K562 (cell line): ENCODE measurements around the gene ZNF391. TPM values are rescaled to one million over a fixed set of nuclear protein-coding genes. Genes with fewer than 3 reads are reported as not detected.

ENCODE experiments used
- ATAC-seq: fragments of 200-7000 bp; cut with Tn5 transposase; 3 replicates; pipeline ENCODE4 v1.9.1; 2020; ENCODE audit warnings: moderate library complexity
- BruUV-seq: library from RNA; stranded (reverse); fragments of 400-500 nt; replicated peaks from 2 replicates; lab custom pipeline; 2021; lab: Mats Ljungman, UMichigan
- CTCF ChIA-PET: fragments of 300-600 bp; formaldehyde crosslinking; extraction: SDS; loops from one replicate; lab custom pipeline; 2021; ENCODE audit warnings: low intra/inter-chr PET ratio; lab: Yijun Ruan, JAX
- POLR2A ChIA-PET: fragments of 300-600, 350-650 bp; sonication (Branson Sonifier 250); formaldehyde crosslinking; extraction: SDS; loops from one replicate; lab custom pipeline; 2021; ENCODE audit warnings: antibody characterized with exemption, inconsistent platforms; lab: Yijun Ruan, JAX
- DNase-seq, 4 experiments: peaks; one replicate each; pipeline versions ENCODE4 v3.0.0 to v3.0.0-alpha.2; 2011 to 2018; ENCODE audit warnings: low spot score in 3 of 4, mixed read lengths in 3 of 4; ENCODE audit errors: extremely low read depth in 1 of 4
- FAIRE-seq: peaks from 2 replicates; lab custom pipeline; 2011; peaks lifted over from hg19 to GRCh38; lab: Jason Lieb, UNC
- H2AFZ ChIP-seq: 2 replicates; pipeline ENCODE4 v1.6.0; 2011; ENCODE audit warnings: low read depth, low read length, control low read depth, inconsistent platforms
- H3K27ac ChIP-seq: fragments of 200-600 bp; 3 replicates; pipeline ENCODE4 v1.8.0; 2011; ENCODE audit warnings: low read depth, mild to moderate bottlenecking, control low read depth, inconsistent platforms, low read length, moderate library complexity, mixed read lengths; ENCODE audit errors: extremely low read depth
- H3K27me3 ChIP-seq, 2 experiments: fragments of 300-600 bp in 1 of 2; 2 replicates in 1 of 2; 3 replicates in 1 of 2; pipeline versions ENCODE4 v1.6.0 to v1.8.0; 2011; ENCODE audit warnings: inconsistent platforms in 2 of 2, low read length in 2 of 2, mild to moderate bottlenecking in 1 of 2, mixed read lengths in 1 of 2, moderate library complexity in 1 of 2; ENCODE audit not compliant: control insufficient read depth in 2 of 2, insufficient read depth in 2 of 2
- H3K36me3 ChIP-seq: fragments of 300-600 bp; 3 replicates; pipeline ENCODE4 v1.8.0; 2011; ENCODE audit warnings: mild to moderate bottlenecking, low read length, inconsistent platforms; ENCODE audit not compliant: control insufficient read depth, insufficient read depth
- H3K4me1 ChIP-seq, 2 experiments: fragments of 200-600 bp in 1 of 2; replicated peaks in 1 of 2; 2 replicates in 1 of 2; 3 replicates in 1 of 2; pipeline versions ENCODE4 v1.5.1 to v1.8.0; 2011; ENCODE audit warnings: inconsistent platforms in 2 of 2, low read length in 2 of 2, mild to moderate bottlenecking in 1 of 2, mixed read lengths in 1 of 2, moderate library complexity in 1 of 2; ENCODE audit not compliant: control insufficient read depth in 2 of 2, insufficient read depth in 2 of 2
- H3K4me2 ChIP-seq: 2 replicates; pipeline ENCODE4 v1.6.1; 2011; ENCODE audit warnings: low read length, control low read depth, inconsistent platforms, mixed read lengths; ENCODE audit not compliant: insufficient read depth
- H3K4me3 ChIP-seq: fragments of 200-600 bp; sonication (generic), shearing (Covaris generic); 2 replicates; pipeline ENCODE4 v1.5.1; 2016; ENCODE audit warnings: control low read depth, inconsistent platforms
- H3K79me2 ChIP-seq: fragments of 200-600 bp; 3 replicates; pipeline ENCODE4 v1.8.0; 2011; ENCODE audit warnings: low read length, inconsistent platforms; ENCODE audit not compliant: control insufficient read depth, insufficient read depth
- H3K9ac ChIP-seq, 2 experiments: 2 replicates each; pipeline versions ENCODE4 v1.6.0 to v1.6.1; 2011; ENCODE audit warnings: low read depth in 2 of 2, low read length in 2 of 2, control low read depth in 1 of 2, inconsistent platforms in 1 of 2, mild to moderate bottlenecking in 1 of 2, mixed read lengths in 1 of 2; ENCODE audit not compliant: insufficient read depth in 1 of 2
- H3K9me1 ChIP-seq: one replicate; pipeline ENCODE4 v1.6.0; 2011; ENCODE audit warnings: inconsistent platforms, mild to moderate bottlenecking, low read length, moderate library complexity; ENCODE audit not compliant: control insufficient read depth, insufficient read depth
- H3K9me3 ChIP-seq: replicated peaks from 2 replicates; pipeline ENCODE4 v1.5.1; 2011; ENCODE audit warnings: low read depth, low read length, inconsistent platforms; ENCODE audit not compliant: control insufficient read depth, insufficient read depth
- H4K20me1 ChIP-seq: replicated peaks from 2 replicates; pipeline ENCODE4 v1.6.1; 2011; ENCODE audit warnings: low read length, inconsistent platforms, mixed read lengths; ENCODE audit not compliant: control insufficient read depth, insufficient read depth
- ARHGAP35 ChIP-seq: fragments of 450-650 bp; IDR thresholded peaks from 2 replicates; pipeline ENCODE4 v1.6.1; 2018; ENCODE audit not compliant: partially characterized antibody
- CTBP1 ChIP-seq: fragments of 450-650 bp; IDR thresholded peaks from 2 replicates; pipeline ENCODE4 v1.6.1; 2016; ENCODE audit warnings: borderline replicate concordance
- FIP1L1 ChIP-seq: fragments of 200-400 bp; formaldehyde crosslinking; IDR thresholded peaks from 2 replicates; pipeline ENCODE4 v1.6.1; 2018; ENCODE audit warnings: mild to moderate bottlenecking, low read depth, low read length; ENCODE audit not compliant: poor library complexity, severe bottlenecking
- GATAD2A ChIP-seq: fragments of 450-650 bp; IDR thresholded peaks from 2 replicates; pipeline ENCODE4 v1.6.1; 2017
- GTF2E2 ChIP-seq: fragments of 200-800 bp; sonication (Bioruptor generic); IDR thresholded peaks from 2 replicates; pipeline ENCODE4 v1.6.1; 2016; ENCODE audit warnings: missing genetic modification characterization, missing compliant biosample characterization
- MBD2 ChIP-seq: sonication (generic); IDR thresholded peaks from 2 replicates; pipeline ENCODE4 v1.6.1; 2016; ENCODE audit warnings: low read depth, borderline replicate concordance
- POU5F1 ChIP-seq: fragments of 150-350 bp; IDR thresholded peaks from 2 replicates; pipeline ENCODE4 v1.6.1; 2014; ENCODE audit warnings: borderline replicate concordance, low read length, low read depth, mild to moderate bottlenecking; ENCODE audit not compliant: partially characterized antibody
- SAP30 ChIP-seq: fragments of 200-600 bp; sonication (generic); IDR thresholded peaks from 2 replicates; pipeline ENCODE4 v1.6.1; 2012; ENCODE audit warnings: borderline replicate concordance, low read depth, mild to moderate bottlenecking, moderate library complexity, low read length, control low read depth, inconsistent platforms; ENCODE audit not compliant: insufficient read depth, poor library complexity, severe bottlenecking
- SMARCA5 ChIP-seq: fragments of 450-650 bp; IDR thresholded peaks from 2 replicates; pipeline ENCODE4 v1.6.1; 2016
- ZEB2 ChIP-seq: fragments of 450-650 bp; IDR thresholded peaks from 2 replicates; pipeline ENCODE4 v1.6.1; 2016
- ZNF23 ChIP-seq: fragments of 250-450 bp; sonication (Bioruptor Pico); IDR thresholded peaks from 2 replicates; pipeline ENCODE4 v1.4.0; 2020; ENCODE audit warnings: mild to moderate bottlenecking
- WGBS: fragments of 100-300 bp; shearing (Covaris generic); methylation state at CpG from one replicate; pipeline ENCODE4 v1.1.6; 2016; ENCODE audit warnings: low coverage, mixed read lengths; ENCODE audit not compliant: insufficient coverage; ENCODE audit errors: missing lambda C conversion rate; 5-methylcytosine and 5-hydroxymethylcytosine counted together
- in situ Hi-C: fragments of 300-500 bp; cut with MboI; formaldehyde crosslinking; loops from 4 replicates; pipeline ENCODE4 v1.15.0; 2018; ENCODE audit warnings: inconsistent platforms, mixed read lengths
- intact Hi-C: fragments of 100-400 bp; cut with micrococcal nuclease; formaldehyde crosslinking; loops from 2 replicates; pipeline ENCODE4 v1.14.2; 2022
- polyA plus RNA-seq, 8 experiments: library from polyadenylated mRNA; depleted of rRNA in 4 of 8; stranded (reverse) in 5 of 8; unstranded in 3 of 8; fragments of >200 nt; fragmentation: Nextera tagmentation in 2 of 8; fragmentation: Illumina TruSeq in 1 of 8; extraction: Ambion mirVana in 2 of 8; extraction: Trizol in 1 of 8; gene quantifications; 2 replicates each; pipeline versions ENCODE4 v1.2.1 to v1.2.3, GENCODE V29; 2011 to 2014; ENCODE audit warnings: inconsistent platforms in 1 of 8, missing spikeins in 1 of 8
- total RNA-seq, 7 experiments: library from RNA; depleted of rRNA in 6 of 7; stranded (reverse); fragments of >200 nt in 6 of 7; fragmentation: Illumina TruSeq in 2 of 7; extraction: Trizol in 2 of 7; gene quantifications; 2 replicates each; pipeline versions ENCODE4 v1.2.1 to v1.2.3, GENCODE V29; 2011 to 2021; ENCODE audit warnings: low replicate concordance in 1 of 7
- TF ChIP-seq, protein P1 (sequence below): fragments of 450-650 bp; IDR thresholded peaks from 2 replicates; pipeline ENCODE4 v1.6.1; 2018; ENCODE audit not compliant: partially characterized antibody
- TF ChIP-seq, protein P2 (sequence below): fragments of 450-650 bp; formaldehyde crosslinking; IDR thresholded peaks from 2 replicates; pipeline ENCODE4 v1.4.0; 2020; ENCODE audit warnings: mild to moderate bottlenecking, moderate library complexity

ZNF391 gene
- total and polyA plus RNA-seq, 9 of the 15 experiments (the other 6 are each of a cell fraction or from before 2014, with no cell fraction given): 2.3 to 10.1 (median 5.8) TPM

DNA sequence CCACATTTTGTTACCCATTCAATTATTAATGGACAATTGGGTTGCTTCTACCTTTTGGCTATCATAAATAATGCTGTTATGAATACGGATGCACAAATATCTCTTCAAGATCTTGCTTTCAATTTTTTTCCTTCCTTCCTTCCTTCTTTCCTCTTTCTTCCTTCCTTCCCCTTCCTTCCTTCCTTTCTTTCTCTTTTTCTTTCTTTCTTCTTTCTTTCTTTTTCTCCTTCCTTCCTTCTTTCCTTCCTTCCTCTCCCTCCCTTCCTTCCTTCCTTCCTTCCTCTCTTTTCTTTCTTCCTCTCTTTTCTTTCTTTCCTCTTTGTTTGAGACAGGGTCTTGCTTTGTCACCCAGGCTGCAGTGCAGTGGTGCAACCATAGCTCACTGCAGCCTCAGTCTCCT lies 45.2 kb downstream of the ZNF391 start (continued):
- TF ChIP-seq, protein P1, sequence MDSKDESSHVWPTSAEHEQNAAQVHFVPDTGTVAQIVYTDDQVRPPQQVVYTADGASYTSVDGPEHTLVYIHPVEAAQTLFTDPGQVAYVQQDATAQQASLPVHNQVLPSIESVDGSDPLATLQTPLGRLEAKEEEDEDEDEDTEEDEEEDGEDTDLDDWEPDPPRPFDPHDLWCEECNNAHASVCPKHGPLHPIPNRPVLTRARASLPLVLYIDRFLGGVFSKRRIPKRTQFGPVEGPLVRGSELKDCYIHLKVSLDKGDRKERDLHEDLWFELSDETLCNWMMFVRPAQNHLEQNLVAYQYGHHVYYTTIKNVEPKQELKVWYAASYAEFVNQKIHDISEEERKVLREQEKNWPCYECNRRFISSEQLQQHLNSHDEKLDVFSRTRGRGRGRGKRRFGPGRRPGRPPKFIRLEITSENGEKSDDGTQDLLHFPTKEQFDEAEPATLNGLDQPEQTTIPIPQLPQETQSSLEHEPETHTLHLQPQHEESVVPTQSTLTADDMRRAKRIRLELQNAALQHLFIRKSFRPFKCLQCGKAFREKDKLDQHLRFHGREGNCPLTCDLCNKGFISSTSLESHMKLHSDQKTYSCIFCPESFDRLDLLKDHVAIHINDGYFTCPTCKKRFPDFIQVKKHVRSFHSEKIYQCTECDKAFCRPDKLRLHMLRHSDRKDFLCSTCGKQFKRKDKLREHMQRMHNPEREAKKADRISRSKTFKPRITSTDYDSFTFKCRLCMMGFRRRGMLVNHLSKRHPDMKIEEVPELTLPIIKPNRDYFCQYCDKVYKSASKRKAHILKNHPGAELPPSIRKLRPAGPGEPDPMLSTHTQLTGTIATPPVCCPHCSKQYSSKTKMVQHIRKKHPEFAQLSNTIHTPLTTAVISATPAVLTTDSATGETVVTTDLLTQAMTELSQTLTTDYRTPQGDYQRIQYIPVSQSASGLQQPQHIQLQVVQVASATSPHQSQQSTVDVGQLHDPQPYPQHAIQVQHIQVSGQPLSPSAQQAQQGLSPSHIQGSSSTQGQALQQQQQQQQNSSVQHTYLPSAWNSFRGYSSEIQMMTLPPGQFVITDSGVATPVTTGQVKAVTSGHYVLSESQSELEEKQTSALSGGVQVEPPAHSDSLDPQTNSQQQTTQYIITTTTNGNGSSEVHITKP: no peak
- TF ChIP-seq SAP30: no peak
- no peak for TF ChIP-seq CTBP1
- no peak for TF ChIP-seq GATAD2A
- TF ChIP-seq, all 486 proteins: peak for 1

DNA sequence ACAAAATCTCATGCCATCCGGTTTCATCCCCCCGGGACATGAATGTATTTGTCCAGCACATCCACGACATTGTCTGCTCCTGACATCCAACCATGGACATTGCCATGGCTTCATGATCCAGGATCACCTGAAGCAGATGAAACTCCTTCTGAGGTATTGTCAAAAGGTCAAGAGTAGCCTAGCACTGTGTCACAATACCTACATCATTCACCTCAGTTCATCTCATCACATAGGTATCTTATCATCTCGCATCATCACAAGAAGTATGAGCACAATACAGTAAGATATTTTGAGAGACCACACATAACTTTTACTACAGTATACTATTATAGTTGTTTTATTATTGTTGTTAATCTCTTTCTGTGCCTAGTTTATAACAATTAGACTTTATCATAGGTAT lies 50.8 kb downstream of the ZNF391 start:
- H3K27me3 ChIP-seq: no peaks in the 10 kb centered on the region
- CTCF ChIA-PET: no interaction called here
- ATAC-seq (no peak), DNase-seq (no peak), FAIRE-seq (no peak)
- no peak overlapping the region for H2AFZ ChIP-seq
- 10% methylated on average over 4 of the region's 4 CpGs for WGBS
- in situ Hi-C loops: no loop called here
- POLR2A ChIA-PET: no interaction called here
- no peaks in the 10 kb centered on the region for H4K20me1 ChIP-seq
- H3K79me2 ChIP-seq: no peaks in the 10 kb centered on the region
- H3K4me3 ChIP-seq: no peak overlapping the region
- no peaks in the 10 kb centered on the region for H3K36me3 ChIP-seq
- no peaks in the 10 kb centered on the region for H3K9me1 ChIP-seq
- no peak overlapping the region for H3K9ac ChIP-seq
- H3K27ac ChIP-seq: no peak overlapping the region
- no peaks in the 10 kb centered on the region for H3K9me3 ChIP-seq
- intact Hi-C loops: no loop called here
- no peak overlapping the region for H3K4me2 ChIP-seq
- no peaks in the 10 kb centered on the region for H3K4me1 ChIP-seq
- no TSS peak for BruUV-seq
- TF ChIP-seq ZEB2: no peak
- no peak for TF ChIP-seq POU5F1
- no peak for TF ChIP-seq ZNF23 (CRISPR knock-in tag)
- TF ChIP-seq SMARCA5: no peak
- TF ChIP-seq ARHGAP35: no peak
- TF ChIP-seq, protein P2, sequence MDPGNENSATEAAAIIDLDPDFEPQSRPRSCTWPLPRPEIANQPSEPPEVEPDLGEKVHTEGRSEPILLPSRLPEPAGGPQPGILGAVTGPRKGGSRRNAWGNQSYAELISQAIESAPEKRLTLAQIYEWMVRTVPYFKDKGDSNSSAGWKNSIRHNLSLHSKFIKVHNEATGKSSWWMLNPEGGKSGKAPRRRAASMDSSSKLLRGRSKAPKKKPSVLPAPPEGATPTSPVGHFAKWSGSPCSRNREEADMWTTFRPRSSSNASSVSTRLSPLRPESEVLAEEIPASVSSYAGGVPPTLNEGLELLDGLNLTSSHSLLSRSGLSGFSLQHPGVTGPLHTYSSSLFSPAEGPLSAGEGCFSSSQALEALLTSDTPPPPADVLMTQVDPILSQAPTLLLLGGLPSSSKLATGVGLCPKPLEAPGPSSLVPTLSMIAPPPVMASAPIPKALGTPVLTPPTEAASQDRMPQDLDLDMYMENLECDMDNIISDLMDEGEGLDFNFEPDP (CRISPR knock-in tag): no peak
- no peak for TF ChIP-seq FIP1L1
- no peak for TF ChIP-seq GTF2E2 (tag)
- TF ChIP-seq MBD2: no peak
